Lower lobe of right lung (tissue), 2 donors: Measurements from ENCODE around the gene FMN1. TPM values are rescaled to one million over a fixed set of nuclear protein-coding genes. Genes with fewer than 3 reads are reported as not detected.
A peak's percentile ranks its signal among the peaks of the same experiment; 100 is the strongest.

Experiments used
- ATAC-seq, 2 donors: fragments of 200-7000 bp; cut with Tn5 transposase; one replicate each; pipeline ENCODE4 v1.9.1; 2020 to 2022; ENCODE audit warnings: mild to moderate bottlenecking in 2 of 2, moderate library complexity in 2 of 2
- DNase-seq: peaks from one replicate; pipeline ENCODE4 v3.0.0-alpha.2; 2020
- H3K27ac ChIP-seq: fragments of 200-600 bp; one replicate; pipeline ENCODE4 v1.8.0; 2022
- H3K27me3 ChIP-seq: fragments of 200-600 bp; one replicate; pipeline ENCODE4 v1.8.0; 2022; ENCODE audit warnings: low read depth
- H3K36me3 ChIP-seq: fragments of 200-600 bp; one replicate; pipeline ENCODE4 v1.8.0; 2022; ENCODE audit warnings: mild to moderate bottlenecking
- H3K4me1 ChIP-seq: fragments of 200-600 bp; one replicate; pipeline ENCODE4 v1.8.0; 2022
- H3K4me3 ChIP-seq: fragments of 200-600 bp; one replicate; pipeline ENCODE4 v1.8.0; 2022; ENCODE audit warnings: mild to moderate bottlenecking
- H3K9me3 ChIP-seq: fragments of 200-600 bp; one replicate; pipeline ENCODE4 v1.8.0; 2022
- CTCF ChIP-seq: fragments of 200-600 bp; IDR thresholded peaks from one replicate; pipeline ENCODE4 v1.8.0; 2022; ENCODE audit warnings: antibody characterized with exemption, mild to moderate bottlenecking
- intact Hi-C: fragments of 100-400 bp; cut with DNase I; formaldehyde crosslinking; loops from one replicate; pipeline ENCODE4 v1.11.0; 2022
- total RNA-seq: library from RNA; stranded (reverse); fragmentation: NEBNext Ultra II Directional; extraction: Animal tissue kit (Norgen Biotek cat#: 25700); gene quantifications from one replicate; pipeline ENCODE4 v1.2.1, GENCODE V29; 2021
- donor health status: DM: no; HTN: yes; CAD: no; lungs with severe emphysema.

Gene FMN1
- total RNA-seq, 1 donor from 2014 or later, result 38.8 TPM

- no peak for DNase-seq
- TF ChIP-seq CTCF, result peak; percentile 61
- Histone ChIP-seq H3K27ac (no peak overlapping the region), H3K36me3 (no peaks in the 10 kb centered on the region), H3K9me3 (no peaks in the 10 kb centered on the region), H3K4me1 (no peaks in the 10 kb centered on the region), H3K27me3 (no peaks in the 10 kb centered on the region), H3K4me3 (no peak overlapping the region)
- intact Hi-C loops, result no loop called here
- ATAC-seq, result peak in 1 of 2 donors; percentile 45
These were observed 350.3 kb downstream of the FMN1 start for GRCh38 chr15:32844118-32844711.

- DNase-seq (no peak), ATAC-seq (no peak)
- Histone ChIP-seq H3K27ac (no peak overlapping the region), H3K4me1 (no peaks in the 10 kb centered on the region), H3K9me3 (no peaks in the 10 kb centered on the region), H3K36me3 (no peaks in the 10 kb centered on the region), H3K27me3 (no peaks in the 10 kb centered on the region), H3K4me3 (no peak overlapping the region)
- intact Hi-C loops, result no loop called here
- no peak for TF ChIP-seq CTCF
These were observed 351.2 kb downstream of the FMN1 start for GRCh38 chr15:32843219-32843815.

GRCh38 chr15:32842081-32842480 lies 352.4 kb downstream of the FMN1 start:
- ATAC-seq (no peak), DNase-seq (no peak)
- Histone ChIP-seq H3K4me1 (no peaks in the 10 kb centered on the region), H3K27ac (no peak overlapping the region), H3K36me3 (no peaks in the 10 kb centered on the region), H3K9me3 (no peaks in the 10 kb centered on the region), H3K27me3 (no peaks in the 10 kb centered on the region), H3K4me3 (no peak overlapping the region)
- intact Hi-C loops, result no loop called here
- no peak for TF ChIP-seq CTCF

- Histone ChIP-seq H3K4me3 (no peak overlapping the region), H3K27ac (no peak overlapping the region), H3K27me3 (no peaks in the 10 kb centered on the region), H3K9me3 (no peaks in the 10 kb centered on the region), H3K36me3 (no peaks in the 10 kb centered on the region), H3K4me1 (no peaks in the 10 kb centered on the region)
- ATAC-seq (no peak), DNase-seq (no peak)
- no peak for TF ChIP-seq CTCF
- intact Hi-C loops, result no loop called here
These were observed 353.8 kb downstream of the FMN1 start for GRCh38 chr15:32840507-32841245.

- Histone ChIP-seq H3K27me3 (no peaks in the 10 kb centered on the region), H3K4me1 (no peaks in the 10 kb centered on the region), H3K27ac (no peak overlapping the region), H3K9me3 (no peaks in the 10 kb centered on the region), H3K4me3 (no peak overlapping the region), H3K36me3 (no peaks in the 10 kb centered on the region)
- DNase-seq (no peak), ATAC-seq (peak; percentile 37 to 40)
- no peak for TF ChIP-seq CTCF
- intact Hi-C loops, result no loop called here
These were observed 355.7 kb downstream of the FMN1 start for GRCh38 chr15:32838820-32839219.
